BJ (cell line): ENCODE measurements around the gene PHLDB1. TPM values are rescaled to one million over a fixed set of nuclear protein-coding genes. Genes with fewer than 3 reads are reported as not detected.

Experiments
- CTCF ChIA-PET: fragments of 350-600 bp; formaldehyde crosslinking; extraction: SDS; loops from one replicate; lab custom pipeline; 2021; ENCODE audit warnings: antibody characterized with exemption, inconsistent platforms; lab: Yijun Ruan, JAX
- POLR2A ChIA-PET: fragments of 300-600 bp; sonication (Branson Sonifier 250); formaldehyde crosslinking; extraction: SDS; loops from one replicate; lab custom pipeline; 2021; ENCODE audit warnings: antibody characterized with exemption; lab: Charles Lee
- DNase-seq: peaks from one replicate; pipeline ENCODE4 v3.0.0-alpha.2; 2011; ENCODE audit warnings: low read depth
- H3K27me3 ChIP-seq: 2 replicates; pipeline ENCODE4 v1.6.0; 2011; ENCODE audit warnings: low read length; ENCODE audit not compliant: control insufficient read depth, insufficient read depth
- H3K36me3 ChIP-seq: 2 replicates; pipeline ENCODE4 v1.5.1; 2011; ENCODE audit warnings: low read length; ENCODE audit not compliant: control insufficient read depth, insufficient read depth
- H3K4me3 ChIP-seq: 2 replicates; pipeline ENCODE4 v1.5.1; 2011; ENCODE audit warnings: low read depth, mild to moderate bottlenecking, control low read depth, low read length
- polyA plus RNA-seq: library from polyadenylated mRNA; depleted of rRNA; stranded (reverse); fragments of >200 nt; gene quantifications from 2 replicates; pipeline ENCODE4 v1.2.3, GENCODE V29; 2011
- TF ChIP-seq, protein P1 (sequence below): IDR thresholded peaks from 2 replicates; pipeline ENCODE4 v1.5.1; 2011; ENCODE audit warnings: low read depth, mild to moderate bottlenecking, control low read depth, inconsistent platforms, low read length, moderate library complexity; ENCODE audit not compliant: insufficient read depth

PHLDB1 gene
- polyA plus RNA-seq, 1 experiment: 74.7 TPM

DNA sequence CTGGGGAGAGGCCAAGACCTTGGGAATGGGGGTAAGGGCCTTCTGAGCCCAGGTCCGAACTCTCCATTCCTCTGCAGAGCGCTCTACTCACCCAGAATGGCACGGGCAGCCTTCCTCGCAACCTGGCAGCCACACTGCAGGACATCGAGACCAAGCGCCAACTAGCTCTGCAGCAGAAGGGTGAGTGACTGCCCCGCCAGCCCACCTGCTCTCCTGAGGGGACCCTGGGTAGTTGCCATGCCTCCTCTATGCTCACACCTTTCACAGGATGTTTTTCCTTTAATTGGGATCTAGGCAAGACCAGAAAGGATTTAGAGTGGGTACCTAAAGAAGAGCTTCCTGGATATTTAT is 36.6 kb downstream of the PHLDB1 start:
- DNase-seq: no peak
- CTCF ChIA-PET: interaction anchor here (1.8 kb wide), 1 partner anchor 16 kb away, joined by 8 read pairs; no protein-coding TSS in a partner anchor
- peaks cover 66% of the 10 kb centered on the region for H3K36me3 ChIP-seq
- H3K4me3 ChIP-seq: no peak overlapping the region
- POLR2A ChIA-PET: no interaction called here
- TF ChIP-seq, protein P1, sequence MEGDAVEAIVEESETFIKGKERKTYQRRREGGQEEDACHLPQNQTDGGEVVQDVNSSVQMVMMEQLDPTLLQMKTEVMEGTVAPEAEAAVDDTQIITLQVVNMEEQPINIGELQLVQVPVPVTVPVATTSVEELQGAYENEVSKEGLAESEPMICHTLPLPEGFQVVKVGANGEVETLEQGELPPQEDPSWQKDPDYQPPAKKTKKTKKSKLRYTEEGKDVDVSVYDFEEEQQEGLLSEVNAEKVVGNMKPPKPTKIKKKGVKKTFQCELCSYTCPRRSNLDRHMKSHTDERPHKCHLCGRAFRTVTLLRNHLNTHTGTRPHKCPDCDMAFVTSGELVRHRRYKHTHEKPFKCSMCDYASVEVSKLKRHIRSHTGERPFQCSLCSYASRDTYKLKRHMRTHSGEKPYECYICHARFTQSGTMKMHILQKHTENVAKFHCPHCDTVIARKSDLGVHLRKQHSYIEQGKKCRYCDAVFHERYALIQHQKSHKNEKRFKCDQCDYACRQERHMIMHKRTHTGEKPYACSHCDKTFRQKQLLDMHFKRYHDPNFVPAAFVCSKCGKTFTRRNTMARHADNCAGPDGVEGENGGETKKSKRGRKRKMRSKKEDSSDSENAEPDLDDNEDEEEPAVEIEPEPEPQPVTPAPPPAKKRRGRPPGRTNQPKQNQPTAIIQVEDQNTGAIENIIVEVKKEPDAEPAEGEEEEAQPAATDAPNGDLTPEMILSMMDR: no peak
- no peaks in the 10 kb centered on the region for H3K27me3 ChIP-seq

DNA sequence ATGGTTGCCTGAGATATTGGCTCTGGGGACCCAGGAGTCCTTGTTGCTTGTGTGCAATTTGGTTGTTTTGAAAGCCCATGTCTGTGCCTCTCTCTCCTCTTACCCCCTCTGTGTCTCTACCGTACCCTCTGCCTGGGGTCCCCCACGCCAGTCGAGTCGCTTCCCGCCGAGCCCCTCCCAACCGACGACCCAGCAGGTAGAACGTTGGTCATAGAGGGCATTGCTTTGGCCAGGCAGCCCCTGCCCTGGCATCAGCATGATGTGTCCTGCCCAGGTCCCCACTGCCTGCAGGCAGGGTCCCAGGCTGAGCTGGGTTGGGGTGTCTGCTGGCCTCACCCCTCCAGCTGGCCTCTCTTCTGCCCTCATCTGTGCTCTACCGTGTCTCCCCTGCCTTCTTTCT is 37.1 kb downstream of the PHLDB1 start:
- Histone ChIP-seq H3K4me3 (no peak overlapping the region), H3K27me3 (no peaks in the 10 kb centered on the region), H3K36me3 (peaks cover 63% of the 10 kb centered on the region)
- DNase-seq: no peak
- CTCF ChIA-PET: interaction anchor here (1.2 kb wide), 1 partner anchor 12 kb away, joined by 3 read pairs; no protein-coding TSS in a partner anchor
- TF ChIP-seq, protein P1: no peak
- POLR2A ChIA-PET: no interaction called here

DNA sequence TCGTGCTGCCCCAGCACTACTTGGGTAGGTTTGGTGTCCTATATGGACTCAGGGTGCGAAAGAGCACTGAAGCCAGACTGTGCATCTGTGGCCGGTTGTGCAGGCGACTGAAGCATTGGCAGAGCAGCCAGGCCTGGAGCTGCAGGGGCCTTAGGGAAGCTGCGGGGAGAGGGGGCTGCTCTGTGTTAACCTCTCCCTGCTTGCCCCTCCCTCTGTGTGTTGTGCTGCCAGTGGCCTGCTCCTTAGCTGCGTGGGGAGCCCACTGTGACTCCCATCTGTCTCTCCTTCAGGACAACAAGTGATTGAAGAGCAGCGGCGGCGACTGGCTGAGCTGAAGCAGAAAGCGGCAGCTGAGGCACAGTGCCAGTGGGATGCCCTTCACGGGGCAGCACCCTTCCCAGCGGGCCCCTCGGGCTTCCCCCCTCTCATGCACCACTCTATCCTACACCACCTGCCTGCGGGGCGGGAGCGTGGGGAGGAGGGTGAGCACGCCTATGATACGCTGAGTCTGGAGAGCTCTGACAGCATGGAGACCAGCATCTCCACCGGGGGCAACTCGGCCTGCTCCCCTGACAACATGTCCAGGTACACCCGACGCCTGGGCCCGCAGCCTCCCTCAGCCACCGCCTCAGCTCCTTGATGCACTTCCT is 37.8 kb downstream of the PHLDB1 start:
- no peaks in the 10 kb centered on the region for H3K27me3 ChIP-seq
- DNase-seq: no peak
- ChIA-PET CTCF (interaction anchor here (0.7 to 1.2 kb wide), 3 partner anchors 11 to 34 kb away, joined by 3 read pairs; no protein-coding TSS in a partner anchor), POLR2A (no interaction called here)
- TF ChIP-seq, protein P1: no peak
- H3K36me3 ChIP-seq: peaks cover 64% of the 10 kb centered on the region
- no peak overlapping the region for H3K4me3 ChIP-seq

DNA sequence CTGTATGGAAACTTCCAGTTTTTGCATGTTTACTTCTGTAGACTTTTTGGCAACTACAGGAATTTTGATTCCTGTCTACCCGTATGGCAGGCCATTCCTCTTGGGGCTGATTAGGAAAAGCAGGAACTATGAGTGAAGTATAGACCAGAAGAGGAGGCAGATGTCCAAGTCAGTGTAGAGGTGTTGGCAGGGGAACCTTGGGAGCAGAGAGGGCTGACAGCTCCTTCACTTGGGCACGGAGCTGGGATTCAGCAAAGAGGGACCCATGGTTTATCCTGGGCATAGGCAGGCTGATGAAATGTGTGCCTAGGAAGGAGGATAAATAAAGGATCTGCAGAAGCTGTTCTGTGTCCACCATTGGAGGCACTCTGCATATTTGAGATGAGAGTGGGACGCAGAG is 39.0 kb downstream of the PHLDB1 start:
- ChIA-PET POLR2A (no interaction called here), CTCF (interaction anchor here (0.8 to 2.7 kb wide), 3 partner anchors 13 to 35 kb away, joined by 3 to 12 read pairs (median 3); no protein-coding TSS in a partner anchor)
- Histone ChIP-seq H3K36me3 (peaks cover 62% of the 10 kb centered on the region), H3K4me3 (no peak overlapping the region), H3K27me3 (no peaks in the 10 kb centered on the region)
- TF ChIP-seq, protein P1: no peak
- no peak for DNase-seq

DNA sequence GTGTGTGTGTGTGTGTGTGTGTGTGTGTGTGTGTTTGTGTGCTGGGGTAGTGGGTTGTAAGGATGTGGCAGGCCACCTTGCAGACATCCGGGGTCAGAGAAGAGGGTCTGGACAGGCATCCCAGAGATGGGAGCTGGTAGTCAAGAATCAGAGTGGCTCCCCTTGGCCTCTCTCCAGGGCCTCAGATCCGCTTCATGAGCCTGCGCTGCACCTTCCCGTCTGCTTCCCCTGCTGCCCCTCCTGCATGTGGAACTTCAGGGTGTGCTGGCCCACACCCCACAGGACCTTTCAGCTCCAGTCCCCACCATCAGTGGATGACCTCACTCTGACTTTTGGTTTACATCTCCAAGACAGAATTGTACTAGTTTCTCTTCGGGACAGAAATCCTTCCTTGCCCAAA is 40.9 kb downstream of the PHLDB1 start:
- no peak for DNase-seq
- TF ChIP-seq, protein P1: no peak
- ChIA-PET POLR2A (no interaction called here), CTCF (interaction anchor here (0.7 to 2.7 kb wide), 3 partner anchors 11 to 277 kb away, joined by 3 to 12 read pairs (median 3); partner anchors contain the start of gene BCL9L)
- no peak overlapping the region for H3K4me3 ChIP-seq
- no peaks in the 10 kb centered on the region for H3K27me3 ChIP-seq
- H3K36me3 ChIP-seq: peaks cover 55% of the 10 kb centered on the region
